Gastrocnemius medialis (tissue), 4 donors: ENCODE measurements around the gene FAM131C.

Source experiments
- POLR2A ChIP-seq, 2 donors: fragments of 450-650 bp; IDR thresholded peaks; one replicate each; pipeline ENCODE4 v1.6.1; 2017; ENCODE audit warnings: antibody characterized with exemption in 2 of 2, mild to moderate bottlenecking in 2 of 2, moderate library complexity in 2 of 2
- TF ChIP-seq, protein P1 (sequence below), 5 experiments: fragments of 450-650 bp in 3 of 5; fragments of 200-600 bp in 2 of 5; sonication (generic) in 2 of 5; IDR thresholded peaks in 4 of 5; conservative IDR thresholded peaks in 1 of 5; 1 replicate in 4 of 5; 2 replicates in 1 of 5; pipeline ENCODE4 v1.5.1; 2016 to 2019; ENCODE audit warnings: antibody characterized with exemption in 5 of 5, mild to moderate bottlenecking in 3 of 5, moderate library complexity in 3 of 5

DNA sequence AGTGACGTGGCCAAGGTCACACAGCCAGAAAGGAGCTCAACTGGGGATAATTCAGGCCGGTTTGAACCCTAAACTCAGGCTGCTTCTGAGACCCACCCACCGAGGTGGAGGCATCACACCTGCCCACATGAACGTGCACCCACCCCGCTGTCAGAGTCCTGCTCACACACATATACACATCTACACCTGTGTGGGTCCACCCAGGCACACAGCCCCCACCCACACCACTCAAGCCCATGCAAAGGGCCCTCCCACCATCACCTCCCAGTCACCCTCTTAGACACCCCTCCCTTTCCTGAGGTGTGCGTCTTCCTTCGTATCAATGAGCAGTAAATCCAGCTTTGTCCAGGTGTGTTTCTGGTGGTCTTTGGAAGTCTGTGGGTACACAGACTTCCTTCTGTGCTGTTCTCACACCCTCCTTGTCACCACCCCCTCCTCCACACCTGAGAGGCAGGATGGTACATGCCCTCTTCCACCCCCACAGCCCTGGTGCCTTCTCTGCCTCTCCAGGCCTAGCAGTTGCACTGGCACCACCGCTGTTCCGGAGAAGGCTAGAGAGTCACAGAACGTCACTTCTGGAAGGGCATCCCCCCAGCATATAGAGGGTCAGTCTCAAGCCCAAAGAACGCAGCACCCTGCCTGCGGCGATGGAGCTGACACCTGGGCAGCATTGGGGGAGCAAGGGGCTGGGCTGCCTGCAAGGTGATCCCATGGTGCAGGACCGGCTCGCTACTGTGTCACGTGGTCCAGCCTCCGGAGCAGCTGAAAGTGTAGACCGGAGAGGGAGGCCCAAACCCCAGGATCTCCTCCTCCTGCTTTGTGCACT, 18.9 kb upstream of the FAM131C start:
- no peak for TF ChIP-seq POLR2A (IDR thresholded peaks at IDR 0.05)
- TF ChIP-seq, protein P1, sequence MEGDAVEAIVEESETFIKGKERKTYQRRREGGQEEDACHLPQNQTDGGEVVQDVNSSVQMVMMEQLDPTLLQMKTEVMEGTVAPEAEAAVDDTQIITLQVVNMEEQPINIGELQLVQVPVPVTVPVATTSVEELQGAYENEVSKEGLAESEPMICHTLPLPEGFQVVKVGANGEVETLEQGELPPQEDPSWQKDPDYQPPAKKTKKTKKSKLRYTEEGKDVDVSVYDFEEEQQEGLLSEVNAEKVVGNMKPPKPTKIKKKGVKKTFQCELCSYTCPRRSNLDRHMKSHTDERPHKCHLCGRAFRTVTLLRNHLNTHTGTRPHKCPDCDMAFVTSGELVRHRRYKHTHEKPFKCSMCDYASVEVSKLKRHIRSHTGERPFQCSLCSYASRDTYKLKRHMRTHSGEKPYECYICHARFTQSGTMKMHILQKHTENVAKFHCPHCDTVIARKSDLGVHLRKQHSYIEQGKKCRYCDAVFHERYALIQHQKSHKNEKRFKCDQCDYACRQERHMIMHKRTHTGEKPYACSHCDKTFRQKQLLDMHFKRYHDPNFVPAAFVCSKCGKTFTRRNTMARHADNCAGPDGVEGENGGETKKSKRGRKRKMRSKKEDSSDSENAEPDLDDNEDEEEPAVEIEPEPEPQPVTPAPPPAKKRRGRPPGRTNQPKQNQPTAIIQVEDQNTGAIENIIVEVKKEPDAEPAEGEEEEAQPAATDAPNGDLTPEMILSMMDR (IDR thresholded peaks at IDR 0.05 in 4 of 5, conservative IDR thresholded peaks at IDR 0.05 in 1 of 5) = no peak
